Measurements from ENCODE around the gene PDE6A.

PDE6A gene

DNA sequence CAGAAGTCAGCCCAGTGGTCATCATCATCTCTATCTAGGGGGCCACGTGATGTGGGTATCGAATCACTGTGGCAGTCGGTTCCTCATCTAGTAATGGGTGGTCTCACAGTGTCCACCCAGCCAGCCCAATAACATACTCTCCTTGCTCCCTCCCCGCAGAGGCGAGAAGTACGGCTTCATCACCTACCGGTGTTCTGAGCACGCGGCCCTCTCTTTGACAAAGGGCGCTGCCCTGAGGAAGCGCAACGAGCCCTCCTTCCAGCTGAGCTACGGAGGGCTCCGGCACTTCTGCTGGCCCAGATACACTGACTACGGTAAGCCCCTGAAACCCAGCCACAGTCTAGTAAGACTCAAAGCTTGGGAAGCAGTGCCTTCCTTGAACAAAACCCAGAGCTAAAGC, 99.0 kb downstream of the PDE6A start:
- TF ChIP-seq, protein P1, sequence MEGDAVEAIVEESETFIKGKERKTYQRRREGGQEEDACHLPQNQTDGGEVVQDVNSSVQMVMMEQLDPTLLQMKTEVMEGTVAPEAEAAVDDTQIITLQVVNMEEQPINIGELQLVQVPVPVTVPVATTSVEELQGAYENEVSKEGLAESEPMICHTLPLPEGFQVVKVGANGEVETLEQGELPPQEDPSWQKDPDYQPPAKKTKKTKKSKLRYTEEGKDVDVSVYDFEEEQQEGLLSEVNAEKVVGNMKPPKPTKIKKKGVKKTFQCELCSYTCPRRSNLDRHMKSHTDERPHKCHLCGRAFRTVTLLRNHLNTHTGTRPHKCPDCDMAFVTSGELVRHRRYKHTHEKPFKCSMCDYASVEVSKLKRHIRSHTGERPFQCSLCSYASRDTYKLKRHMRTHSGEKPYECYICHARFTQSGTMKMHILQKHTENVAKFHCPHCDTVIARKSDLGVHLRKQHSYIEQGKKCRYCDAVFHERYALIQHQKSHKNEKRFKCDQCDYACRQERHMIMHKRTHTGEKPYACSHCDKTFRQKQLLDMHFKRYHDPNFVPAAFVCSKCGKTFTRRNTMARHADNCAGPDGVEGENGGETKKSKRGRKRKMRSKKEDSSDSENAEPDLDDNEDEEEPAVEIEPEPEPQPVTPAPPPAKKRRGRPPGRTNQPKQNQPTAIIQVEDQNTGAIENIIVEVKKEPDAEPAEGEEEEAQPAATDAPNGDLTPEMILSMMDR (IDR thresholded peaks at IDR 0.05), result no peak
- Mint-ChIP-seq H3K4me3 (no peak overlapping the region), H3K9me3 (no peaks in the 10 kb centered on the region), H3K27ac (no peak overlapping the region), H3K4me1 (peaks cover 14% of the 10 kb centered on the region), H3K36me3 (ENCODE audit: low read depth) (no peaks in the 10 kb centered on the region), H3K27me3 (ENCODE audit: low read depth, poor library complexity) (no peaks in the 10 kb centered on the region)
- no peak for DNase-seq

DNA sequence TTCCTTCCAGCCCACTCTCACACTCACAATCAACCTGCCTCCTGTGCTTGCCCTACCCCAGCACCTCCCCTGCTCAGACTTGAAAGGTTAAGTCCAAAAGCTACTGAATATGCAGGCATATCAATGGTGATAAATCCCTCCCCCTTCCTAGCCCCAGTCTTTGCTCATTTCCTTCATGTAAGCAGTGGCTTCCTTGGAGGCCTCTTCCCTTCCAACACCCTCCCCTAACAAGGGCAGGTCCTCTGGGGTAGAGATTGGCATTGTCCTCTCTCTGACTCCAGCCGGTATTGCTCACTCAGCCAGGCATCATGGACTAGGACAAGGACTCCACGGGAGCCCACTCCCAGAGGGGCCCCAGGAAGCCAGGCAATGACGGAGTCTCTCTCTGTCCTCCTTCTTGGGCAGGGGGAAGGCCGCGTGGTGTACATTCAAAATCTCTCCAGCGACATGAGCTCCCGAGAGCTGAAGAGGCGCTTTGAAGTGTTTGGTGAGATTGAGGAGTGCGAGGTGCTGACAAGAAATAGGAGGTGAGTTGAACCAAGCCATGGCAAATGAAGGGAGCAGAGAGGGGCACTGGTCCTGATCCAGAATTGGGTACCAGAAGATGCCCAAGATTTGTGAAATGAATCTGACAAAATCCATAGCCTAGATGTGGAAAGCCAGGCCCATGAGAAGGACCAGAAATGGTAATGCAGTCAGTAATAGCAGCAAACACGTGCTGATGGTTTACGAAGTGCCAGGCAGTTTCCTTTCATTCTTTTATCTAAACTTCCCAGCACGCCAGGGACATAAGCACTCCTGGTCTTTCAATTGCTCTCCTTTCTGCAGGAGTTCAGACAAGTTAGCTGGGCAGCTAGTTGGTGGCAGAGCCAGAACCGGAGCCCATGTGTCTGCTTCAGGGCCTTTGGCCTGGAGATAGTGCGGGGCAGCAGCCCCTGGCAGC, 102.5 kb downstream of the PDE6A start:
- Mint-ChIP-seq H3K27me3 (ENCODE audit: low read depth, poor library complexity) (peaks cover 2% of the 10 kb centered on the region), H3K27ac (no peak overlapping the region), H3K4me1 (peaks cover 27% of the 10 kb centered on the region), H3K9me3 (no peaks in the 10 kb centered on the region), H3K36me3 (ENCODE audit: low read depth) (no peaks in the 10 kb centered on the region), H3K4me3 (no peak overlapping the region)
- DNase-seq, result no peak
- TF ChIP-seq, protein P1 (IDR thresholded peaks at IDR 0.05), result no peak

DNA sequence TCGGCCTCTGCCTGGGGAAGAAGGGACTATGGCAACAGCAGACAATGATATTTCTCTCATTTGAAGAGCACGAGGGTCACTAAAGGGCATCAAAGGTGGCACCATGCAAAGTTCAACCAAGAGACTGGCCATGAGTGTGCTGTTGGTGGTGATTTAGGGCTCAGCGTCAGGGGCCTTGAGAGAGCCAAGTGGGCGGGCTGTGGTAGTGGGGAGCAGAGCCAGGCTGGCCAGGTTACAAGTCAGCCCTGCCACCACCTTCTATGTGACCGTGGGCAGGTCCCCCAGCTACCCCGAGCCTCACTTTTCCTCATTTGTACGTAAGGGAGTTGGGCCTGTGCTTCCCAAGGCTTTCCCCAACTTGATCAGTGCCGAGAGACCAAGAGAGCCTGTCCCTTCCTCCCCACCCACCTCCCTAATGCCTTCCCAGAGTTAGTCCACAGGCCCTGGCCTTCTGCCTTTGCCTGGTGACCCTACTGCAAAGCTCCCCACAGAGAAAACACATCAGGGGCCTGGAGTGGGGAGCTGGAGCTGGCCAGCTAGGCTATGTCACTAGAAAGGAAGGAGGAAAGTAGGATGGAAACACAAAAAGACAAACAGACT, 104.3 kb downstream of the PDE6A start:
- no peak overlapping the region for H3K4me3 Mint-ChIP-seq

GRCh38 chr5:149839761-149840160, 104.8 kb downstream of the PDE6A start:
- H3K4me1 Mint-ChIP-seq, result peaks cover 27% of the 10 kb centered on the region
- H3K27ac Mint-ChIP-seq, result no peak overlapping the region
- no peaks in the 10 kb centered on the region for H3K36me3 Mint-ChIP-seq (ENCODE audit: low read depth)
- no peak overlapping the region for H3K4me3 Mint-ChIP-seq
- H3K27me3 Mint-ChIP-seq (ENCODE audit: low read depth, poor library complexity), result peaks cover 2% of the 10 kb centered on the region
- TF ChIP-seq, protein P1 (IDR thresholded peaks at IDR 0.05), result no peak
- H3K9me3 Mint-ChIP-seq, result no peaks in the 10 kb centered on the region
- DNase-seq, result no peak

More for the DNA sequence above, 104.3 kb downstream of the PDE6A start:
- TF ChIP-seq, protein P1 (IDR thresholded peaks at IDR 0.05), result no peak
- H3K4me1 Mint-ChIP-seq, result peaks cover 27% of the 10 kb centered on the region
- no peaks in the 10 kb centered on the region for H3K36me3 Mint-ChIP-seq (ENCODE audit: low read depth)
- no peak overlapping the region for H3K27ac Mint-ChIP-seq
- DNase-seq, result no peak
- H3K27me3 Mint-ChIP-seq (ENCODE audit: low read depth, poor library complexity), result peaks cover 2% of the 10 kb centered on the region
- H3K9me3 Mint-ChIP-seq, result no peaks in the 10 kb centered on the region

GRCh38 chr5:149838881-149839739, 105.5 kb downstream of the PDE6A start:
- TF ChIP-seq, protein P1 (IDR thresholded peaks at IDR 0.05), result no peak
- H3K27me3 Mint-ChIP-seq (ENCODE audit: low read depth, poor library complexity), result peaks cover 2% of the 10 kb centered on the region
- no peak overlapping the region for H3K4me3 Mint-ChIP-seq
- DNase-seq, result no peak
- no peak overlapping the region for H3K27ac Mint-ChIP-seq
- H3K4me1 Mint-ChIP-seq, result peaks cover 27% of the 10 kb centered on the region
- H3K9me3 Mint-ChIP-seq, result no peaks in the 10 kb centered on the region
- H3K36me3 Mint-ChIP-seq (ENCODE audit: low read depth), result no peaks in the 10 kb centered on the region

Data from nephron progenitor cell (in vitro differentiated cells).